HG03439 (cell line): ENCODE data around the gene USF1.
A peak's percentile ranks its signal among the peaks of the same experiment; 100 is the strongest.

ENCODE experiments used
- ATAC-seq: cut with Tn5 transposase; IDR thresholded peaks from one replicate; pipeline ENCODE4 v1.9.1; 2021; ENCODE audit warnings: mild to moderate bottlenecking, moderate library complexity; ENCODE audit not compliant: unreplicated experiment

Gene USF1, protein sequence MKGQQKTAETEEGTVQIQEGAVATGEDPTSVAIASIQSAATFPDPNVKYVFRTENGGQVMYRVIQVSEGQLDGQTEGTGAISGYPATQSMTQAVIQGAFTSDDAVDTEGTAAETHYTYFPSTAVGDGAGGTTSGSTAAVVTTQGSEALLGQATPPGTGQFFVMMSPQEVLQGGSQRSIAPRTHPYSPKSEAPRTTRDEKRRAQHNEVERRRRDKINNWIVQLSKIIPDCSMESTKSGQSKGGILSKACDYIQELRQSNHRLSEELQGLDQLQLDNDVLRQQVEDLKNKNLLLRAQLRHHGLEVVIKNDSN

GRCh38 chr1:161045736-161046604 lies at the start of gene USF1:
USF1 (minus strand) TSS chr1:161045977; CDS start chr1:161043275, 2,702 bp downstream.
- ATAC-seq: peak; percentile 57

DNA sequence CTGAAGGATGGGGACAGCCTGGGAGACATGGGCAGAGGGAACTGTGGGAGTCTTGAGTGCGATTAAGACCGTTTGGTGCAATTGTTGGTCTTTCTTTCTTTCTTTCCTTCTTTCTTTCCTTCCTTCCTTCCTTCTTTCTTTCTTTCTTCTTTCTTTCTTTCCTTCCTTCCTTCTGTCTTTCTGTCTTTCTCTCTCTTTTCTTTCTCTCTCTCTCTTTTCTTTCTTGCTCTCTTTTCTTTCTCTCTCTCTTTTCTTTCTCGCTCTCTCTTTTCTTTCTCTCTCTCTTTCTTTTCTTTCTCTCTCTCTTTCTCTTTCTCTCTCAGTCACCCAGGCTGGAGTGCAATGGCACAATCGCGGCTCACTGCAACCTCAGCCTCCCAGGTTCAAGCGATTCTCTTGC lies 49.5 kb upstream of the USF1 start:
- ATAC-seq: no peak

GRCh38 chr1:161094481-161094880 lies 48.7 kb upstream of the USF1 start:
- ATAC-seq: no peak

GRCh38 chr1:161092621-161093028 lies 46.8 kb upstream of the USF1 start:
- ATAC-seq: no peak

- ATAC-seq: no peak
Observed at GRCh38 chr1:161091796-161092507, 46.2 kb upstream of the USF1 start.

DNA sequence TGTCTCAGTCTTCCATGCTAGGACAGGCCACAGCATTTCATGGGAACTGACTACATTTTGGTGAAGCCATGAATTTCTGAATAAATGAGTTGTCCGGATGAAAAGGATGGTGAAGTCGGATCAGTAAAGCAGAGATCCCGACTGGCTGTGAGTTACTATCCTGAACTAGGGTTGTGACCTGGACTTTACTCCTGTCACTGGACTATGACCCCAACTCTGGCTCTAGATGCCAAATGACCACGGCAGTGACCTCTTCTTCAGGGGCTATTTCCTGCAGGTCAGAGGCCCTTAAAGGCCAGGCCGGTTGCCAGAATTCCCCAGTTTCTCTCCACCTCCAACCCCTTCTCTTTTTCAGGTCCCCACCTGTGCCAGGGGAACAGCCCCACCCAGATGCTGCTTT lies 45.3 kb upstream of the USF1 start:
- ATAC-seq: no peak

DNA sequence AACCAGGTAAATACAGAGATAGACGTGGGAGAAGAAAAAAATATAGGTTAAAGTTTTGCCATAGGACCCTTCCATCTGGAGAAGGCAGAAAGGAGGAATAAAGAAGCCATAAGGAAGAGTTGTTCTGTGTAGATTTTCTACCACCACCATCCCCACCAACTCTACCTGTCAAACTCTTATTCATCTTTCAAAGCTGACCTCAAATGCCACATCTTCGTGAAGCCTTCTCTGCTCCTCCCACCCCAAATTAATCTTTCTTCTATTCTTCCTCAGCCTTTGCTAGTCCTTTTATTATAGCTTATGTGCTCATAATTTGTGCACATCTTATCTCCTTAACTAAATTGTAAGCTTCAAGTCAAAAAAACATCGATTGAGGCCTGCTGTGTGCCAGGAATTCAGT lies 44.8 kb upstream of the USF1 start:
- ATAC-seq: no peak

- no peak for ATAC-seq
Observed at GRCh38 chr1:161089938-161090337, 44.2 kb upstream of the USF1 start.

- ATAC-seq: no peak
Observed at GRCh38 chr1:161089251-161089924, 43.6 kb upstream of the USF1 start, which contains the start of gene NECTIN4. NECTIN4 (minus strand) TSS chr1:161089558; CDS start chr1:161089296, 262 bp downstream.

GRCh38 chr1:161088587-161089110 lies 42.9 kb upstream of the USF1 start:
- ATAC-seq: no peak

- no peak for ATAC-seq
Observed at GRCh38 chr1:161086457-161086856, 40.7 kb upstream of the USF1 start.

- no peak for ATAC-seq
Observed at GRCh38 chr1:161085165-161085564, 39.4 kb upstream of the USF1 start.

DNA sequence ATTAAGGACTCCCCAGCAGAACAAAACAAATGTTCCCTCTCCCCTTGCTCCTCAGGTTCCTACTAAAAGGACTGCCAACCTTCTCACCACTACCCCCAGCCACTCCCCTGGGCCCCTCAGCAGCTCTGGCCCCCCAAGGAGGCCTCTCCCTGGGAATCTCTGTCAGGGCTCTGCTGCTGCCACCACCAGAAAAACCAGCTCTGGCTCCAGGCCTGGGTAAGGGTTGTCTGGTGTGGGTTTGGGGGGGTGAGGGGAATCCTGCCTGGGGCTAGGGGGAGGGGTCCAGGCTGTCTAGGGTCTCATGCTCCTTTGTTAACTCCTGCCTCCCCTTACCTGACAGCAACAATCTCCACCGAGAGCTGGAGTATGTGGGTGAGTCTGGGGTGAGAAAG lies 38.8 kb upstream of the USF1 start:
- no peak for ATAC-seq

- no peak for ATAC-seq
Observed at GRCh38 chr1:161083748-161084596, 38.2 kb upstream of the USF1 start.

GRCh38 chr1:161082996-161083747 lies 37.4 kb upstream of the USF1 start:
- ATAC-seq: no peak

- ATAC-seq: no peak
Observed at GRCh38 chr1:161082483-161082882, 36.7 kb upstream of the USF1 start.

GRCh38 chr1:161081519-161081918 lies 35.7 kb upstream of the USF1 start:
- ATAC-seq: no peak

DNA sequence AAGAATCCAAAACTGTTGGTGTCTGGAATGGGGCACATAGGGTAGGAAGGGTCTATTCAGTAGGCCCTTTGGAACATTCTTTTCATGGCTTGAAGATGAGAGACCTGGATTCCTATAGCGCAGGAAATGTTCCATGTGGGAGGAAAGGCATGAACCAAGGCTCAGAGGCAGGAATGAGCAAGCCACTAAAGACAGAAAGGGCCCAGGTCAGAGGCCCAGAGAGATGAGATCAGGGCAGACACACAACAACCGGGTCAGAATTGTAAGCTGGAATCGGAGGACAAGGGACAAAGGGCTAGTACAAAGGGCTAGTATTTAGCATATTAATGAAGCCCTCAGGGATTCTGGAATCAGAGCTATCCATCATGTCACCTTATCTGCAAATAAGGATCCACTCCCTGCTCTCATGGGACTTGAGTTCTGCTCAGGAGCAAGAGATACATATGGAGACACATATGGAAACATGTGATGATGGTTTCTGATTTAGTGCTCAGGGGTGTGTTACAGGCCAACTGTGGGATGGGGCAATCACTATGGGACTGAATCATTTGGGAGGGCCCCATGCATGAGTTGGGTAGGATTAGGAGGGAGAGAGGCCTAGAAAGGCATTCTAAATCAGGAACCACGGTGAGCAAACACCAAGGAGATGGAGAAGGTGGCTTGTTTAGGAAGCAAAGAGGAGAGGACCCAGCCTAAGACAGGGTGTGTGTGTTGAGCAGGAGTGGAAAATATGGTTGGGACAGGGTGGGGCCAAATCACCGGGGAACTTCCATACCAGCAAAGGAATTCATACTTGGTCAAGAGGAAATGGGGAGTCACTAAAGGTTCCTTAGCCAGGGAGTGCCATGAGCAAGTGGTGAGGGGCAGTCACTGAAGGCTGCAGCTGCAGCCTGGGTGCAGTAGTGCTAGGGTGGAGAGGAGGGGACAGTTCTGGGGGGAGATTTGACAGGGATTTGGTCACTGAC lies 34.9 kb upstream of the USF1 start:
- no peak for ATAC-seq
